Caco-2 (cell line): ENCODE data around the gene SBF2. TPM values are rescaled to one million over a fixed set of nuclear protein-coding genes. Genes with fewer than 3 reads are reported as not detected.
A peak's percentile ranks its signal among the peaks of the same experiment; 100 is the strongest.

Source experiments
- BruUV-seq: library from RNA; stranded (reverse); fragments of 400-500 nt; replicated peaks from 2 replicates; lab custom pipeline; 2021; lab: Mats Ljungman, UMichigan
- CTCF ChIA-PET: fragments of 300-600 bp; sonication (Branson Sonifier 250); formaldehyde crosslinking; loops from one replicate; lab custom pipeline; 2022; ENCODE audit warnings: antibody characterized with exemption; lab: Charles Lee
- POLR2A ChIA-PET: fragments of 300-600 bp; sonication (Branson Sonifier 250); formaldehyde crosslinking; loops from one replicate; lab custom pipeline; 2022; ENCODE audit warnings: antibody characterized with exemption; lab: Charles Lee
- DNase-seq, 2 experiments: peaks; one replicate each; pipeline versions ENCODE4 v3.0.0 to v3.0.0-alpha.2; 2020 to 2022
- H3K27me3 ChIP-seq: replicated peaks from 2 replicates; pipeline ENCODE4 v1.6.0; 2011; ENCODE audit warnings: low read length; ENCODE audit not compliant: control insufficient read depth, insufficient read depth
- H3K36me3 ChIP-seq: 2 replicates; pipeline ENCODE4 v1.5.1; 2011; ENCODE audit warnings: low read length; ENCODE audit not compliant: control insufficient read depth, insufficient read depth
- H3K4me1 ChIP-seq: fragments of 250-450 bp; sonication (Bioruptor Pico); 2 replicates; pipeline ENCODE4 v1.5.1; 2020; ENCODE audit warnings: mild to moderate bottlenecking
- H3K4me3 ChIP-seq: 2 replicates; pipeline ENCODE4 v1.5.1; 2011; ENCODE audit warnings: low read depth, mild to moderate bottlenecking, control low read depth, low read length
- H3K9me3 ChIP-seq: fragments of 250-450 bp; sonication (Bioruptor Pico); 2 replicates; pipeline ENCODE4 v1.5.1; 2020; ENCODE audit warnings: mild to moderate bottlenecking, moderate library complexity
- H3K27ac Mint-ChIP-seq: one replicate; pipeline ENCODE4 v1.8.0; 2022; ENCODE audit warnings: mixed read lengths; ENCODE audit not compliant: unreplicated experiment
- H3K27me3 Mint-ChIP-seq: one replicate; pipeline ENCODE4 v1.8.0; 2022; ENCODE audit warnings: mixed read lengths; ENCODE audit not compliant: insufficient read depth, unreplicated experiment
- H3K36me3 Mint-ChIP-seq: one replicate; pipeline ENCODE4 v1.8.0; 2022; ENCODE audit warnings: mild to moderate bottlenecking, mixed read lengths; ENCODE audit not compliant: insufficient read depth, unreplicated experiment
- H3K4me1 Mint-ChIP-seq: one replicate; pipeline ENCODE4 v1.8.0; 2022; ENCODE audit warnings: low read depth, mixed read lengths; ENCODE audit not compliant: unreplicated experiment
- H3K4me3 Mint-ChIP-seq: one replicate; pipeline ENCODE4 v1.8.0; 2022; ENCODE audit warnings: mild to moderate bottlenecking, moderate library complexity, mixed read lengths; ENCODE audit not compliant: unreplicated experiment
- H3K9me3 Mint-ChIP-seq: one replicate; pipeline ENCODE4 v1.8.0; 2022; ENCODE audit warnings: mixed read lengths; ENCODE audit not compliant: unreplicated experiment
- CTCF ChIP-seq, 2 experiments: fragments of 200-600 bp in 1 of 2; IDR thresholded peaks; 1 replicate in 1 of 2; 2 replicates in 1 of 2; pipeline versions ENCODE4 v1.5.1 to v1.8.0; 2011 to 2022; ENCODE audit warnings: antibody characterized with exemption in 1 of 2, control low read depth in 1 of 2, inconsistent platforms in 1 of 2, low read depth in 1 of 2, low read length in 1 of 2, mild to moderate bottlenecking in 1 of 2, moderate library complexity in 1 of 2; ENCODE audit not compliant: insufficient read depth in 1 of 2, severe bottlenecking in 1 of 2, unreplicated experiment in 1 of 2
- intact Hi-C: fragments of 100-400 bp; cut with micrococcal nuclease; formaldehyde crosslinking; loops from one replicate; pipeline ENCODE4 v1.10.0; 2022; ENCODE audit not compliant: unreplicated experiment
- total RNA-seq: library from RNA; stranded (reverse); gene quantifications from 2 replicates; pipeline ENCODE4 v1.2.3, GENCODE V29; 2022

The SBF2 gene
- total RNA-seq, 1 experiment from 2014 or later, result 72.2 TPM

- DNase-seq, result no peak
- peaks cover 19% of the 10 kb centered on the region for H3K4me1 Mint-ChIP-seq
- no peaks in the 10 kb centered on the region for H3K36me3 ChIP-seq
- no peak for TF ChIP-seq CTCF (IDR thresholded peaks at IDR 0.05; ENCODE audit: insufficient read depth in 1 of 2, low read depth in 1 of 2, low read length in 1 of 2, severe bottlenecking in 1 of 2, unreplicated experiment in 1 of 2)
- no peaks in the 10 kb centered on the region for H3K27me3 Mint-ChIP-seq
- H3K27me3 ChIP-seq, result no peaks in the 10 kb centered on the region
- no peak overlapping the region for H3K4me3 Mint-ChIP-seq
- H3K36me3 Mint-ChIP-seq, result no peaks in the 10 kb centered on the region
- H3K4me3 ChIP-seq, result no peak overlapping the region
- BruUV-seq, result no TSS peak
- peaks cover 9% of the 10 kb centered on the region for H3K4me1 ChIP-seq
- peaks cover 20% of the 10 kb centered on the region for H3K9me3 Mint-ChIP-seq
- peak overlapping the region; percentile 8 for H3K27ac Mint-ChIP-seq
- H3K9me3 ChIP-seq, result no peaks in the 10 kb centered on the region
- intact Hi-C loops, result no loop called here
- POLR2A ChIA-PET, result no interaction called here
- CTCF ChIA-PET, result no interaction called here
Observed at GRCh38 chr11:9914064-9914463, 380.0 kb downstream of the SBF2 start.

GRCh38 chr11:9905960-9906791 is 387.8 kb downstream of the SBF2 start:
- intact Hi-C loops, result loop anchor here (1.0 to 5.0 kb wide), 11 partner anchors 15 to 489 kb away; partner anchors contain the start of gene WEE1
- no peak for TF ChIP-seq CTCF (IDR thresholded peaks at IDR 0.05; ENCODE audit: insufficient read depth in 1 of 2, low read depth in 1 of 2, low read length in 1 of 2, severe bottlenecking in 1 of 2, unreplicated experiment in 1 of 2)
- ChIA-PET POLR2A (interaction anchor here (0.7 to 1.0 kb wide), 2 partner anchors 356 to 398 kb away, joined by 3 read pairs; partner anchors contain the start of gene ADM), CTCF (interaction anchor here (0.7 kb wide), 1 partner anchor 27 kb away, joined by 3 read pairs; no protein-coding TSS in a partner anchor)
- peaks cover 33% of the 10 kb centered on the region for H3K4me1 Mint-ChIP-seq
- H3K9me3 Mint-ChIP-seq, result peaks cover 13% of the 10 kb centered on the region
- Histone ChIP-seq H3K9me3 (no peaks in the 10 kb centered on the region), H3K4me3 (no peak overlapping the region), H3K27me3 (no peaks in the 10 kb centered on the region), H3K4me1 (peaks cover 58% of the 10 kb centered on the region), H3K36me3 (no peaks in the 10 kb centered on the region)
- BruUV-seq, result no TSS peak
- peak overlapping the region; percentile 51 for H3K4me3 Mint-ChIP-seq
- no peaks in the 10 kb centered on the region for H3K27me3 Mint-ChIP-seq
- peak; percentile 83 to 88 for DNase-seq
- peaks cover 6% of the 10 kb centered on the region for H3K36me3 Mint-ChIP-seq
- peak overlapping the region; percentile 85 for H3K27ac Mint-ChIP-seq

- Histone ChIP-seq H3K27me3 (no peaks in the 10 kb centered on the region), H3K9me3 (no peaks in the 10 kb centered on the region), H3K36me3 (no peaks in the 10 kb centered on the region), H3K4me3 (no peak overlapping the region), H3K4me1 (peaks cover 64% of the 10 kb centered on the region)
- Mint-ChIP-seq H3K4me3 (peak overlapping the region; percentile 51), H3K27me3 (no peaks in the 10 kb centered on the region), H3K36me3 (peaks cover 7% of the 10 kb centered on the region), H3K27ac (peak overlapping the region; percentile 85), H3K9me3 (peaks cover 15% of the 10 kb centered on the region), H3K4me1 (peaks cover 34% of the 10 kb centered on the region)
- TF ChIP-seq CTCF (IDR thresholded peaks at IDR 0.05; ENCODE audit: insufficient read depth in 1 of 2, low read depth in 1 of 2, low read length in 1 of 2, severe bottlenecking in 1 of 2, unreplicated experiment in 1 of 2), result no peak
- POLR2A ChIA-PET, result interaction anchor here (1.0 kb wide), 1 partner anchor 356 kb away, joined by 3 read pairs; no protein-coding TSS in a partner anchor
- CTCF ChIA-PET, result no interaction called here
- intact Hi-C loops, result loop anchor here (5.0 kb wide), 2 partner anchors 47 to 147 kb away; no protein-coding TSS in a partner anchor
- DNase-seq, result no peak
- TSS peak; percentile 95 for BruUV-seq
Observed at GRCh38 chr11:9905501-9905951, 388.5 kb downstream of the SBF2 start.
